Bone marrow (tissue), 2 donors: ENCODE measurements around the gene CENPP.
A peak's percentile ranks its signal among the peaks of the same experiment; 100 is the strongest.
"Not testable (repeated sequence)": the region's sequence is repeated elsewhere in the genome, so short reads cannot be mapped to it uniquely, and the experiment has no call there.

ENCODE experiments used
- DNase-seq, 2 donors: peaks; one replicate each; lab custom pipeline; 2025; lab: John Stamatoyannopoulos, UW

CENPP gene

GRCh38 chr9:92614763-92615461, 289.2 kb downstream of the CENPP start:
- DNase-seq, result no peak

- no peak for DNase-seq
Observed at GRCh38 chr9:92615790-92616189, 290.0 kb downstream of the CENPP start.

GRCh38 chr9:92616199-92616641, 290.5 kb downstream of the CENPP start:
- no peak for DNase-seq

- no peak for DNase-seq
Observed at GRCh38 chr9:92616655-92617111, 290.9 kb downstream of the CENPP start.

- no peak for DNase-seq
Observed at GRCh38 chr9:92617195-92617813, 291.6 kb downstream of the CENPP start.

- no peak for DNase-seq
Observed at GRCh38 chr9:92617951-92618510, 292.3 kb downstream of the CENPP start.

- DNase-seq, result no peak
Observed at GRCh38 chr9:92618633-92619225, 293.0 kb downstream of the CENPP start.

GRCh38 chr9:92619601-92620300, 294.0 kb downstream of the CENPP start:
- no peak for DNase-seq

GRCh38 chr9:92620845-92621244, 295.1 kb downstream of the CENPP start:
- no peak for DNase-seq

GRCh38 chr9:92623936-92624335, 298.2 kb downstream of the CENPP start:
- DNase-seq, result not testable (repeated sequence)

GRCh38 chr9:92626484-92626883, 300.7 kb downstream of the CENPP start:
- no peak for DNase-seq

GRCh38 chr9:92627651-92628050, 301.9 kb downstream of the CENPP start:
- no peak for DNase-seq

- no peak for DNase-seq
Observed at GRCh38 chr9:92631452-92632343, 305.9 kb downstream of the CENPP start.

GRCh38 chr9:92632641-92633040, 306.9 kb downstream of the CENPP start:
- DNase-seq, result no peak

- DNase-seq, result no peak
Observed at GRCh38 chr9:92633614-92634278, 308.0 kb downstream of the CENPP start.

- DNase-seq, result peak; percentile 18 to 21
Observed at GRCh38 chr9:92634712-92635605, 309.2 kb downstream of the CENPP start.

- no peak for DNase-seq
Observed at GRCh38 chr9:92635760-92636159, 310.0 kb downstream of the CENPP start.

- no peak for DNase-seq
Observed at GRCh38 chr9:92636627-92637026, 310.9 kb downstream of the CENPP start.

GRCh38 chr9:92637326-92637725, 311.6 kb downstream of the CENPP start:
- DNase-seq, result no peak
